GM12878 (cell line): ENCODE data around the gene EHHADH. TPM values are rescaled to one million over a fixed set of nuclear protein-coding genes. Genes with fewer than 3 reads are reported as not detected.

Experiments
- ATF3 ChIP-seq: IDR thresholded peaks from 2 replicates; pipeline ENCODE4 v1.6.1; 2011; ENCODE audit warnings: low read depth, mild to moderate bottlenecking, low read length, moderate library complexity, borderline replicate concordance; ENCODE audit errors: extremely low read depth
- BHLHE40 ChIP-seq, 2 experiments: fragments of 450-650 bp in 1 of 2; IDR thresholded peaks; 2 replicates each; pipeline ENCODE4 v1.6.1; 2011 to 2017; ENCODE audit warnings: low read depth in 2 of 2, borderline replicate concordance in 1 of 2, improper control_type of control experiment in 1 of 2, low read length in 1 of 2, mild to moderate bottlenecking in 1 of 2
- CHD2 ChIP-seq: IDR thresholded peaks from 2 replicates; pipeline ENCODE4 v1.6.1; 2011; ENCODE audit warnings: low read depth, low read length, improper control_type of control experiment, borderline replicate concordance
- CREB1 ChIP-seq: IDR thresholded peaks from 2 replicates; pipeline ENCODE4 v1.6.1; 2012; ENCODE audit warnings: low read depth, mild to moderate bottlenecking, inconsistent platforms
- DPF2 ChIP-seq: fragments of 450-650 bp; IDR thresholded peaks from 2 replicates; pipeline ENCODE4 v1.6.1; 2017; ENCODE audit warnings: mild to moderate bottlenecking
- E2F4 ChIP-seq: IDR thresholded peaks from 2 replicates; pipeline ENCODE4 v1.6.1; 2012; ENCODE audit warnings: low read depth, low read length, improper control_type of control experiment
- EGR1 ChIP-seq, 2 experiments: IDR thresholded peaks; 1 replicate in 1 of 2; 2 replicates in 1 of 2; pipeline ENCODE4 v1.6.1; 2011 to 2012; ENCODE audit warnings: low read depth in 2 of 2, low read length in 2 of 2, borderline replicate concordance in 1 of 2, mild to moderate bottlenecking in 1 of 2, moderate library complexity in 1 of 2
- ESRRA ChIP-seq: IDR thresholded peaks from 2 replicates; pipeline ENCODE4 v1.6.1; 2012; ENCODE audit warnings: mild to moderate bottlenecking, low read length, improper control_type of control experiment
- KAT2A ChIP-seq: conservative IDR thresholded peaks from 2 replicates; pipeline ENCODE4 v1.6.1; 2011; ENCODE audit warnings: low read depth, low read length; ENCODE audit not compliant: control insufficient read depth
- NFIC ChIP-seq: IDR thresholded peaks from 2 replicates; pipeline ENCODE4 v1.6.1; 2012; ENCODE audit warnings: low read depth, mild to moderate bottlenecking, inconsistent platforms, low read length, moderate library complexity
- PBX3 ChIP-seq: IDR thresholded peaks from 2 replicates; pipeline ENCODE4 v1.6.1; 2011; ENCODE audit warnings: mild to moderate bottlenecking, low read depth, low read length, moderate library complexity; ENCODE audit not compliant: insufficient replicate concordance
- POLR2A ChIP-seq: IDR thresholded peaks from 2 replicates; pipeline ENCODE4 v1.6.1; 2011; ENCODE audit warnings: low read depth, mild to moderate bottlenecking, low read length
- POU2F2 ChIP-seq: IDR thresholded peaks from 3 replicates; pipeline ENCODE4 v1.6.1; 2011; ENCODE audit warnings: low read depth, mild to moderate bottlenecking, low read length, borderline replicate concordance
- RAD21 ChIP-seq: IDR thresholded peaks from 2 replicates; pipeline ENCODE4 v1.6.1; 2011; ENCODE audit warnings: mild to moderate bottlenecking, low read depth, low read length, moderate library complexity; ENCODE audit not compliant: insufficient read depth
- RAD51 ChIP-seq: fragments of 450-650 bp; IDR thresholded peaks from 2 replicates; pipeline ENCODE4 v1.6.1; 2016; ENCODE audit warnings: moderate library complexity, mild to moderate bottlenecking, inconsistent platforms
- RB1 ChIP-seq: fragments of 450-650 bp; formaldehyde crosslinking; IDR thresholded peaks from 2 replicates; pipeline ENCODE4 v1.6.1; 2017; ENCODE audit warnings: mild to moderate bottlenecking, borderline replicate concordance
- SPI1 ChIP-seq: IDR thresholded peaks from 2 replicates; pipeline ENCODE4 v1.6.1; 2011; ENCODE audit warnings: low read depth, mild to moderate bottlenecking, low read length, moderate library complexity, borderline replicate concordance; ENCODE audit not compliant: insufficient read depth
- WRNIP1 ChIP-seq: IDR thresholded peaks from 2 replicates; pipeline ENCODE4 v1.6.1; 2011; ENCODE audit warnings: low read depth, low read length, improper control_type of control experiment, borderline replicate concordance
- ZBTB11 ChIP-seq: fragments of 450-650 bp; formaldehyde crosslinking; IDR thresholded peaks from 2 replicates; pipeline ENCODE4 v1.5.0; 2022; ENCODE audit warnings: mild to moderate bottlenecking, missing genetic modification characterization
- ZNF384 ChIP-seq: IDR thresholded peaks from 2 replicates; pipeline ENCODE4 v1.6.1; 2012; ENCODE audit warnings: low read depth, mild to moderate bottlenecking, low read length, improper control_type of control experiment, borderline replicate concordance
- polyA plus RNA-seq, 11 experiments: library from polyadenylated mRNA; depleted of rRNA in 4 of 11; unstranded in 6 of 11; stranded (reverse) in 5 of 11; fragments of >200 nt; fragmentation: Nextera tagmentation in 4 of 11; fragmentation: Illumina TruSeq in 1 of 11; extraction: Ambion mirVana in 4 of 11; extraction: Trizol in 1 of 11; gene quantifications; 1 replicate in 1 of 11; 2 replicates in 10 of 11; pipeline versions ENCODE4 v1.2.1 to v1.2.3, GENCODE V29; 2011 to 2016; ENCODE audit warnings: inconsistent platforms in 2 of 11, missing spikeins in 2 of 11, low read depth in 1 of 11
- total RNA-seq, 4 experiments: library from RNA; depleted of rRNA in 3 of 4; stranded (reverse); fragments of >200 nt in 3 of 4; fragmentation: Illumina TruSeq in 1 of 4; extraction: Trizol in 1 of 4; gene quantifications; 2 replicates each; pipeline versions ENCODE4 v1.2.1 to v1.2.3, GENCODE V29; 2013 to 2021
- TF ChIP-seq, protein P1 (sequence below): fragments of 450-650 bp; IDR thresholded peaks from 2 replicates; pipeline ENCODE4 v1.6.1; 2017; ENCODE audit warnings: mild to moderate bottlenecking, low read depth, inconsistent platforms; ENCODE audit not compliant: poor library complexity, severe bottlenecking

EHHADH gene
- total and polyA plus RNA-seq, 10 of the 15 experiments (the other 5 are each of a cell fraction or from before 2014, with no cell fraction given), result 0.96 to 8.4 (median 5.3) TPM

GRCh38 chr3:185207931-185208746, 45.7 kb downstream of the EHHADH start (continued):
- TF ChIP-seq RAD51 (no peak; the same call in 1 of the 2 replicates), SPI1 (peak; percentile 99), CREB1 (peak; percentile 76), RAD21 (no peak), ATF3 (no peak), WRNIP1 (no peak), BHLHE40 (IDR thresholded peaks at IDR 0.05; ENCODE audit: borderline replicate concordance in 1 of 2, low read depth in 2 of 2, low read length in 1 of 2) (peak; percentile 74 to 76), NFIC (peak; percentile 87), KAT2A (no peak), POU2F2 (peak; percentile 96), E2F4 (no peak), PBX3 (peak; percentile 79), EGR1 (IDR thresholded peaks at IDR 0.05; ENCODE audit: borderline replicate concordance in 1 of 2, low read depth in 2 of 2, low read length in 2 of 2) (no peak), DPF2 (peak; percentile 95), ESRRA (no peak), ZNF384 (no peak), ZBTB11 (CRISPR knock-in tag) (no peak), RB1 (no peak), POLR2A (no peak), CHD2 (peak; percentile 28; the same call in 1 of the 2 replicates)
- TF ChIP-seq, protein P1, sequence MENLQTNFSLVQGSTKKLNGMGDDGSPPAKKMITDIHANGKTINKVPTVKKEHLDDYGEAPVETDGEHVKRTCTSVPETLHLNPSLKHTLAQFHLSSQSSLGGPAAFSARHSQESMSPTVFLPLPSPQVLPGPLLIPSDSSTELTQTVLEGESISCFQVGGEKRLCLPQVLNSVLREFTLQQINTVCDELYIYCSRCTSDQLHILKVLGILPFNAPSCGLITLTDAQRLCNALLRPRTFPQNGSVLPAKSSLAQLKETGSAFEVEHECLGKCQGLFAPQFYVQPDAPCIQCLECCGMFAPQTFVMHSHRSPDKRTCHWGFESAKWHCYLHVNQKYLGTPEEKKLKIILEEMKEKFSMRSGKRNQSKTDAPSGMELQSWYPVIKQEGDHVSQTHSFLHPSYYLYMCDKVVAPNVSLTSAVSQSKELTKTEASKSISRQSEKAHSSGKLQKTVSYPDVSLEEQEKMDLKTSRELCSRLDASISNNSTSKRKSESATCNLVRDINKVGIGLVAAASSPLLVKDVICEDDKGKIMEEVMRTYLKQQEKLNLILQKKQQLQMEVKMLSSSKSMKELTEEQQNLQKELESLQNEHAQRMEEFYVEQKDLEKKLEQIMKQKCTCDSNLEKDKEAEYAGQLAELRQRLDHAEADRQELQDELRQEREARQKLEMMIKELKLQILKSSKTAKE, result peak; percentile 99
